ENCODE data around the gene APEX1.
"Not testable (repeated sequence)": the region's sequence is repeated elsewhere in the genome, so short reads cannot be mapped to it uniquely, and the experiment has no call there.

Gene APEX1

DNA sequence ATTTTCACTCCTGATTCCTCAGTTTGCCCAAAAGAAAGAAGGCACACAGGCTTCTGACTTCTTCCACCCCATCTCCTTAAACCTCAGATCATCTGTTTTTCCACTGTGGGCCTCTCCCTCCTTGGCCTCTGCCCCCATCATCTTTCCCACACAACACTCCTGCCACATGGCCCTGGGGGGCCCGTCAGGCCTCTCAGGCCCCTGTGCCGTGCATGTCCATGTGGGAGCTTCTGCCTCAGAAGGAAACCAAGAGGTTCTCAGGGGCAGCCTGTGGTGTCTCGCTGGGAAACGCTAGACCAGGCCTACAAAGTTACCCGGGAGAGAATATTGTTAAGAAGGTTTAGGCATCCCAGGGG is 27.0 kb upstream of the APEX1 start:
- Mint-ChIP-seq H3K9me3 (no peaks in the 10 kb centered on the region), H3K4me3 (peak overlapping the region; percentile 48), H3K27me3 (no peaks in the 10 kb centered on the region), H3K27ac (peak overlapping the region; percentile 90), H3K36me3 (no peaks in the 10 kb centered on the region), H3K4me1 (peaks cover 51% of the 10 kb centered on the region)
- ATAC-seq = peak; percentile 51

DNA sequence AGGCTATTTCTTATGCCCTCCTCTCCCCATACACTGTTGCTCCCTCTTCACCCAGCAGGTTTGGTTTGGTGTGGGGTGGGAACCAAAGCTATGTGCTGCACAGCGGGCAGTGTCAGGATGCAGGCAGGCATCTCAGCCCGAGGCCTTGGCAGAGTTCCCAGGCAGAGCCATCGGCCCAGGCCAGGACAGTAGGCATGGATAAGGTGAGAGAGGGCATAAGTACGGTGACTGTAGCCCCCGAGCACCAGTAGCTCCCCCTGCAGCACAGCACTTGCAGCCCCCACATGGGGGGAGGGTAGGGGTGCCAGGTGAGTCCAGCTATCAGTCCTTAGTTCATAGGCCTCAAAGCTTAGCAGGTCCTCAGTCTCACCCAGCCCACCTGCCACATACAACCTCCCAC is 26.2 kb upstream of the APEX1 start:
- Mint-ChIP-seq H3K27ac (peak overlapping the region; percentile 90), H3K4me3 (no peak overlapping the region), H3K27me3 (no peaks in the 10 kb centered on the region), H3K4me1 (peaks cover 51% of the 10 kb centered on the region), H3K9me3 (no peaks in the 10 kb centered on the region), H3K36me3 (no peaks in the 10 kb centered on the region)
- ATAC-seq = no peak

DNA sequence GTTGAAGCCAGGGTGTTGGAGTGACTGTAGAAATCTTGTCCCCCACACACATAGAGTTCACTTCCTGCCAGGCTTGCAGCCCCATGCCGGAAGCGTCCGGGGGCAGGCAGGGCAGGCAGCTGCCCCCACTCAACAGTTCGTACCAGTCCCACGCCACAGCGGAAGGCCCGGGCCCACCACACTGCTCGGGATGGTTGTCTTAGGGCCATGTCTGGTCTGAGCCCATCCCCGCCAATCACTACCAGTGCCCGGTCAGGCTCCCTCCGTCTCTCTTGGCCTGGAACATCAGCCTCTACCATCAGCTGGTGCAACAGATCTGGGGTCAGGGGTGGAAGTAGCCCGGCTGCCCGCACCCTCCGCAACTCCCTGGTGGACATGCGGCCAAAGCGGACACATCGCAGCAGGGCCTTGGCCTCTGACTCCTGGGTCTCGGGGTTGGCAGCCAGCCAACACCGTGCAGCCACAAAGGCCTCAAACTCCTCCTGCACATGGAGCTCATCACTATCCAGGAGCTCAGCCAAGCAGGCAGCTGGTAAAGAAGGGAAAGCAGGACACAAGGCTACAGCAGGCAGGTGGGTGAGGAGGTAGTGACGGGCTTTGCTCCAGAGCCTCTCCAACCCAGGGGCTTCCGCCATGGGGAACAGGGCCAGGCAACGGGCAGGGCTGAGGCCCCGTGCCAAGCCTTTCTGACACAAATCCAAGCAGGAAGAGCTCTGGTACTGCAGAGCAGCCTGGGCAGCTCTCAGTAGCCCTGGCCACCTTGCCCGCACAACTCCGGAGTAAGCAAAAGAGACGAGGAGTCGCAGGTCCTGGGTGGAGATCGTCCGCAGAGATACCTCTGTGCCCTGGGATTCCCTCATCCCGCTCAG is 25.0 kb upstream of the APEX1 start:
- Mint-ChIP-seq H3K9me3 (no peaks in the 10 kb centered on the region), H3K27me3 (no peaks in the 10 kb centered on the region), H3K36me3 (no peaks in the 10 kb centered on the region), H3K4me3 (no peak overlapping the region), H3K27ac (peak overlapping the region; percentile 90), H3K4me1 (peaks cover 44% of the 10 kb centered on the region)
- ATAC-seq = no peak

DNA sequence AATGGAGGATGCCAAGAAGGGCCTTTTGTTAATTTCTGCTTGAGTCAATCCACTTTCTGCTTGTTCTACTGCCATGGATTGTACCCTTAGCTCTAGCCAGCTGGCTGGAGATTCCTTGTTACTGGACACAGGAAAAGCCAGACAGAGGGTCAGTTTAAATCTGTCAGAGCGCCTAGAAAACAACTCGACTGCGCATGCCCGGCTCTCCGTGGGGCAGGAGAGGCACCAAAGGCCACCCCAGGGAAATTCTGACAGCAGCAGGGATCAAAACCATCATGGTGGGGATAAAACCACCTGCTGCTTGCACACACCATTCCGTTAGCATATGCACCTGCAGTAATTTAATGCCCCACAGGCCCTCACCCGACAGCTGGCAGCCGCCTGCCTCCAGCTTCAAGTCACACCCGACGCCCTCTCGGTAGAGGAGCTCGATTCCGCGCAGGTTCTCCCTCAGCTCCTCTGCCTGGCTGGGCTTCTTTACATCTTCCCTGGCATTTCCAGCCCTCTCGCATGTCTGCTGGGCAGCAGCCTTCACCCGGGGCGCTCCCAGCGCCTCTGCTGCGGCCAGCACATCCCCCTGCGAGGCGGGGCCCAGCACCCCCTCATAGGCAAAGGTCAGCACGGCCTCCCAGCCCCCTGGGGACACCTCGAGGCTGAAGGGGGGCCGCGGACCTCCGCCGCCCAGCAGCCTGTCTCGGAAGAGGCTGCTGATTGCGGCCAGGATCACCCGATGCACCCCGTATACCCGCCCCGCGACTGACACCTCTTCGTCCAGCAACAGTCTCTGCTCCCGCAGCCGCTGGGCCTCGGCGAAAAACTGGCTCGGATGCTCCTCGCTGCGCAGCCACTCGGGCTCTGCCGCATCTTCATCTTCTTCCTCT is 20.1 kb upstream of the APEX1 start:
- no peak overlapping the region for H3K4me3 Mint-ChIP-seq
- no peak for ATAC-seq
- peaks cover 46% of the 10 kb centered on the region for H3K4me1 Mint-ChIP-seq
- no peaks in the 10 kb centered on the region for H3K27me3 Mint-ChIP-seq
- H3K27ac Mint-ChIP-seq = no peak overlapping the region
- no peaks in the 10 kb centered on the region for H3K36me3 Mint-ChIP-seq
- H3K9me3 Mint-ChIP-seq = peaks cover 5% of the 10 kb centered on the region

DNA sequence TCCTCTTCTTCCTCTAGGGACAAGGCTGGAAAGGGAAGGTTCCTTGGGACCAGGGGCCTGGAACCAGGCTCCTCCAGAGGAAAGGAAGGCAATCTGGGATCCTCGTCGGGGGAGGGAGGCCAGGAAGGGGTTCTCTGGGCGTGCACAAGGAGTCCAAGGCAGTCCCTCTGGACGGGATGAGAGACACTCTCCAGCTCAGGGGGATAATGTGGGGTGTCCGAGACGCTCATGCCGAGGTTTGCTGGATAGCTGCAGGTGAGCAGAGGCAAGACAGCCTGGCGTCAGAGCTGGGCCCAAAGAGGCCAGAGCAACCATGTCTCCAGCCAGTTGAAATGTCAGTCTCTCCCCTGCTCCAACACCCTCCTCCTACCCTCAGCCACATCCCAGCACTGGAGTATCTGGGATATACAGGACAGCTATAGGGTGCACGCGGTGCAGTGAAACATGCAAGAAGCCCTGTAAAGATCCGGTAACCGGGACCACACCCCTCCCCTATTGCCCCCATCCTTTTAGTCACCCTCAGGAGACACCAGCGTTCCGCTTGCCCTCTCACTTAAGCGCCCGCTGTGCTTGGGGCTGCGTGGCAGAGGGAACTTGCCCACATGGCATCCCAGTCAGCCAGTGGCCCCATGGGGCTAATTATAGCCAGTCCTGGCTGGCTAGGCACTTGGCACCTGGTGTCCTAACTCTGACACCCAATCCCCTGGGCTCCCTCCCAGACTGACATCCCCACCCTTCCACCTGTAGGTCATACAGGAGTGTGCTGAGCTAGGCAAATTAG is 19.3 kb upstream of the APEX1 start, which contains the start of gene KLHL33:
Gene KLHL33 (minus strand): TSS at position 585 of the 781 bp plus-strand sequence. CDS start 355 bp downstream, at position 230.
- H3K36me3 Mint-ChIP-seq = no peaks in the 10 kb centered on the region
- H3K27me3 Mint-ChIP-seq = no peaks in the 10 kb centered on the region
- H3K27ac Mint-ChIP-seq = no peak within 1 kb of the TSS
- peaks cover 47% of the 10 kb centered on the region for H3K4me1 Mint-ChIP-seq
- ATAC-seq = no peak
- peaks cover 5% of the 10 kb centered on the region for H3K9me3 Mint-ChIP-seq
- no peak within 1 kb of the TSS for H3K4me3 Mint-ChIP-seq

DNA sequence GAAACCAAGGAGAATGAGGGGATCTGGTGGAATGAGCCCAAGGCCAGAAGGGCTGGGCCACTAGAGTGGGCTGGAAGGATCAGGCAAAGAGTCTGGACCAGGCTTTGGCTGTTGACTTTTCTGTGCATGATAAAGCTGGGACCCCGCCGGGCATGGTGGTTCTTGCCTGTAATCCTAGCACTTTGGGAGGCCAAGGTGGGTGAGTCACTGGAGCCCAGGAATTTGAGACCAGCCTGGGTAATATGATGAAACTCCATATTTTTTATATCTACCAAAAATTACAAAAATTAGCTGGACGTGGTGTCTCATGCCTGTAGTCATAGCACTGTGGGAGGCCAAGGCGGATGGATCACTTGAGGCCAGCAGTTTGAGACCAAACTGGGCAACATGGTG is 18.7 kb upstream of the APEX1 start:
- no peak for ATAC-seq
- no peak overlapping the region for H3K27ac Mint-ChIP-seq
- H3K36me3 Mint-ChIP-seq = no peaks in the 10 kb centered on the region
- H3K27me3 Mint-ChIP-seq = no peaks in the 10 kb centered on the region
- H3K4me3 Mint-ChIP-seq = no peak overlapping the region
- H3K9me3 Mint-ChIP-seq = peaks cover 5% of the 10 kb centered on the region
- peaks cover 53% of the 10 kb centered on the region for H3K4me1 Mint-ChIP-seq

DNA sequence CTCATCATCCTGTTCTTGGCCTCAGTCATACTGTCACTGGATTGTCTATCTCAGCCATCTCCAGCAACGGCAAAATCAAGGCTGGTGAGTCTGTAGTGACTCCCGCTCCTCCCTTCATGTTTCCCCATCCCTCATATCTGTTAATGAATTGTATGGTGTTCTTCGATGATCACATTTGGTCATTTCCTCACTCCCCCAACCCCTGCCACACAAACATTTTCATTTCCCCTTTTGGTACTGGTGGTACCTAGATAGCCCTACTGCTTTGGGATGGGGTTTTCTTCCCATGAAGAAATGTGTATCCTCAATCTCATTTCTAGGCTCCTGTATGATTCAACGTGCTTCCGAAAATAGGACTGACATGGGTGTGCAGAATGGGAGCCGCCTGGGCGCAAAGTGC is 16.4 kb upstream of the APEX1 start:
- Mint-ChIP-seq H3K4me1 (peaks cover 59% of the 10 kb centered on the region), H3K9me3 (peaks cover 5% of the 10 kb centered on the region), H3K36me3 (peaks cover 14% of the 10 kb centered on the region), H3K27me3 (no peaks in the 10 kb centered on the region), H3K4me3 (no peak overlapping the region), H3K27ac (peak overlapping the region; percentile 15)
- peak; percentile 61 for ATAC-seq

DNA sequence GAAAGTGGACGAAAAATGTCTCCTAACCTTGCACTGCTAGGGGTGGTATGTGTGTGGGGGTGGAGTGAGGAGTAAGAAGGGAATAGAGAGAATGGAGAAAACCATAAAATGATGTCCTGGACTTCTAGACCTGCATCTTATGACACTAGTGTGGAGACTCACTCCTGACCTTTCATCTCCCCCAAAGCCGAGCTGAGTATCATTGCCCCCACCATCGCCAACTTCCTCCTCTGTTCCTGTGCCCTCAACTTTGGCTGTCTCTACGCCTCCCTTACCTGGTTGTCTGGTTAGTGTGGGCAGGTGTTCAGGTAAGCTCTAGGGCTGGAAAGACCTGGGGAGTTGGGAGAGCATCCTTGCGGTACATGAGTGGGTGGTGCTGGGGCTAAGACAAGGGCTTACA is 14.6 kb upstream of the APEX1 start:
- peak overlapping the region; percentile 69 for H3K27ac Mint-ChIP-seq
- peaks cover 14% of the 10 kb centered on the region for H3K36me3 Mint-ChIP-seq
- H3K4me3 Mint-ChIP-seq = no peak overlapping the region
- peak; percentile 35 for ATAC-seq
- no peaks in the 10 kb centered on the region for H3K27me3 Mint-ChIP-seq
- peaks cover 5% of the 10 kb centered on the region for H3K9me3 Mint-ChIP-seq
- peaks cover 56% of the 10 kb centered on the region for H3K4me1 Mint-ChIP-seq

DNA sequence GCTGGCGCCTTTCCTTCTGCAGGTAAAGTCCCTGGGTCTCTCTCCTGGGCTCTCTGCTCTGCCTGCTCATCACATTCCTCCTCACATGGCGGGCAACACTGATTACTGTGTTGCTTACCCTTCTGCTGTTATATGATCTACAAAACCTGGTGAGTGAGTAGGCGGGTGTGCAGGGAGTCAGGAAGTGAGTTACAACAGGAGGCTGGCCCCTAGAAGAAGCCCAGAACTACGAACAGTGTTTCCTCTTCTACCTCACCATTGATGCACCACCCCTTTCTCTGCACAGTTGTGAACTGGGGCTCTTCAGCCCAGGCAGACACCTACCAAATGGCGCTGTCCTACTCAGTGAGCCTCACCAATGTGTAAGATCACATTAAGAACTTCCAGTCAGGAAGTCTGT is 14.1 kb upstream of the APEX1 start:
- Mint-ChIP-seq H3K36me3 (peaks cover 14% of the 10 kb centered on the region), H3K4me1 (peaks cover 54% of the 10 kb centered on the region), H3K27ac (peak overlapping the region; percentile 69), H3K9me3 (peaks cover 5% of the 10 kb centered on the region), H3K4me3 (no peak overlapping the region), H3K27me3 (no peaks in the 10 kb centered on the region)
- peak; percentile 76 for ATAC-seq

DNA sequence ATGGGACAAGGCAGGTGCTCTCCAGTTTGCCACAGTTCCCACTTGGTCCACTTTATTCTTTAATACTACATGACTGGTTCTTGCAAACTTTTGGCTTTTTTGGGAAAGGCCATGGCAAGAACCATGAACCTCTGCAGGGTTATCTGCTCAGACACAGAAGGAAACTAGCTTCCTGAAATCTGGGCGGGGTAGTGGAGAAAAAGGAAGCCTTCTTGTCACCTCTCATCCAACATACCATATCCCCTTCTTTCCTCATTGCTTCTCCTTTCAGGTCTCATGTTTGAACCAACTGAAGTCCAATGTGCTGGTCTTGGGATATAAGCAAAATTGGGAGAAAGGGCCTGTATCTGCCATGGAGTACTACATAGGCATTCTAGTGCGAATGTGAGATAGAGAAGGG is 13.6 kb upstream of the APEX1 start:
- Mint-ChIP-seq H3K4me1 (peaks cover 53% of the 10 kb centered on the region), H3K27me3 (no peaks in the 10 kb centered on the region), H3K4me3 (no peak overlapping the region), H3K9me3 (peaks cover 5% of the 10 kb centered on the region), H3K27ac (no peak overlapping the region), H3K36me3 (peaks cover 14% of the 10 kb centered on the region)
- ATAC-seq = no peak

DNA sequence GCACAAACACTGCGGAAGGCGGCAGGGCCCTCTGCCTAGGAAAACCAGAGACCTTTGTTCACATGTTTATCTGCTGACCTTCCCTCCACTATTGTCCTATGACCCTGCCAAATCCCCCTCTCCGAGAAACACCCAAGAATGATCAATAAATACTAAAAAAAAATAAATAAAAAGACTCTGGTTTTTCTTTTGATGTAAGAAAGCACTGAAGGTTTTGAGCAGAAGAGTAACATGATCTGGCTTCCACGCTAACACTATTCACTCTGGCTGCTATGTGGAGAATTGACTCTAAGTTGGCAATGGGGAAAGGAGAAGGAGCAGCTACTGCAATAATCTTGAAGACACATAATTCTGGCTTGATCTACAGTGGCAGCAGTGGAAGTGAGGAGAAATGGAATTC is 11.4 kb upstream of the APEX1 start:
- not testable (repeated sequence) for H3K4me3 Mint-ChIP-seq, H3K27ac Mint-ChIP-seq, H3K27me3 Mint-ChIP-seq, ATAC-seq, H3K9me3 Mint-ChIP-seq
- Mint-ChIP-seq H3K36me3 (peaks cover 32% of the 10 kb centered on the region), H3K4me1 (peaks cover 37% of the 10 kb centered on the region)

DNA sequence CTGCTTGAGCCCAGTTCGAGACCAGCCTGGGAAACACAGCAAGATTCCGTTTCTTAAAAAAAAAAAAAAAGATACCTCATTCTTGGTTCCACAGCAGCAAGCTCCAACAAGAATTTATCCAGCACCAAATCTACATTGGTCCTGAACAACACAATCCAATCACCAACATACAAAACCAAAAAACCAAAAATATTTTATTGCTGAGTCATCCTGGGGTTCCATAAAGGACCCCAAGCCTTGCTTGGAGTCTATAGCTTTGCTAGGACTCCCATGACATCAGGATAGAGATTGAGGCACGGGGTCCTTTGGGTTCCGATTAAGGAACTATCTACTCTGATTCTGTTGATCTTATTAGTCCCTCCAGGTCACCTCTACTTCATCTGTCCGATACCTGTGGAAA is 8.1 kb upstream of the APEX1 start:
- no peak for ATAC-seq
- no peak overlapping the region for H3K4me3 Mint-ChIP-seq
- H3K9me3 Mint-ChIP-seq = no peaks in the 10 kb centered on the region
- H3K27me3 Mint-ChIP-seq = no peaks in the 10 kb centered on the region
- H3K4me1 Mint-ChIP-seq = peaks cover 14% of the 10 kb centered on the region
- H3K27ac Mint-ChIP-seq = peak overlapping the region; percentile 22
- peaks cover 45% of the 10 kb centered on the region for H3K36me3 Mint-ChIP-seq

DNA sequence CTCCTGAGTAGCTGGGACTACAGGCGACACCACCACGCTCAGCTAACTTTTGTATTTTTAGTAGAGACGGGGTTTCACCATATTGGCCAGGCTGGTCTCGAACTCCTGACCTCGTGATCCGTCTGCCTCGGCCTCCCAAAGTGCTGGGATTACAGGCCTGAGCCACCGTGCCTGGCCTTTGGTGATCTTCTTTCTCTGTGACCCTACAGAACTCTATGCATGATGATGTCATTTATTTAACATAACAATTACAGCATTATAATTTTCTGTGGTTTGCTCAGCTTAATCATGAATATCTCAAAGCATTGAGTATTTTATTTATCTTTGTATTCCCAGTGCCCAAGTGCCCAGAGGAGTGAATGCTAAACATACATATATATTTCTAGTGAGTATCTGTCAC is 2.2 kb upstream of the APEX1 start:
- H3K27ac Mint-ChIP-seq = peak overlapping the region; percentile 25
- not testable (repeated sequence) for H3K27me3 Mint-ChIP-seq, ATAC-seq, H3K9me3 Mint-ChIP-seq, H3K4me3 Mint-ChIP-seq
- H3K36me3 Mint-ChIP-seq = peaks cover 33% of the 10 kb centered on the region
- H3K4me1 Mint-ChIP-seq = peaks cover 18% of the 10 kb centered on the region

DNA sequence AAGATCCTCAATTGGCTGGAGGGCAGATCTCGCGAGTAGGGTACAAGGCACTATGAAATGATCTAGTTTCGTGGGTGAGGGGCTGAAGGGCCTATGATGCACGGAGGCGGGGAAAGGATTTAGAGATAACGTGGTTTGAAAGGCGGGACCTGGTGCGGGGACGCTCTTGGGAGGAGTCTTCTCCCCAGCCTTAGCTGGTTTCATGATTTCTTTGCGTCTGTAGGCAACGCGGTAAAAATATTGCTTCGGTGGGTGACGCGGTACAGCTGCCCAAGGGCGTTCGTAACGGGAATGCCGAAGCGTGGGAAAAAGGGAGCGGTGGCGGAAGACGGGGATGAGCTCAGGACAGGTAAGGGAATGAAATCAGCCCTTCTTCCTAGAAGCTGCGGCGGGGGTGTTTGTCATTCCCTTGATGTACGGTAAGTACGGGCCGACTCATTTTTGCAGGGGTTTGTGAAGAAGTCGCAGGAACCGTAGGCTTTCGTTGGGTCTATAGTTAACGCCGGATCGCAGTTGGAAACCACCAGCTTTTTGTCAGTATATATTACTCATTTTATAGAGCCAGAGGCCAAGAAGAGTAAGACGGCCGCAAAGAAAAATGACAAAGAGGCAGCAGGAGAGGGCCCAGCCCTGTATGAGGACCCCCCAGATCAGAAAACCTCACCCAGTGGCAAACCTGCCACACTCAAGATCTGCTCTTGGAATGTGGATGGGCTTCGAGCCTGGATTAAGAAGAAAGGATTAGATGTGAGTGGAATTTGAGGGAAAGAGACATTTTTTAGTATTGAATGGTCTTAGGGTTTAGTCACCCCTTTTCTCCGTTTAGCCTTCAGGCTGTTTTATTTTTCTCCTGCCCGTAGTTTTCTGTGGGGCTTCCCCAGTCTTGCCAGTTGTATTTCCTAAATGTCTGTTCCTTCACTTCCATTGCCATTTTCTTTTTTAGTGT is 602 bp downstream of the APEX1 start:
- H3K4me1 Mint-ChIP-seq = peaks cover 31% of the 10 kb centered on the region
- ATAC-seq = peak; percentile 76
- H3K27me3 Mint-ChIP-seq = no peaks in the 10 kb centered on the region
- H3K27ac Mint-ChIP-seq = no peak overlapping the region
- no peaks in the 10 kb centered on the region for H3K9me3 Mint-ChIP-seq
- no peak overlapping the region for H3K4me3 Mint-ChIP-seq
- peaks cover 28% of the 10 kb centered on the region for H3K36me3 Mint-ChIP-seq

All from stimulated activated memory B cell treated with anti-CD40 and anti-IgM and Interleukin-4, amounts not matched to agents 10 μg/mL and 1 μg/mL and 100 μg/mL, for 72 hours (primary cell).